SK-N-MC (cell line): ENCODE data around the gene PRR20G.

Experiments used
- EZH2 ChIP-seq: fragments of 200-600 bp; sonication (generic); IDR thresholded peaks from one replicate; pipeline ENCODE4 v1.6.1; 2017; ENCODE audit warnings: antibody characterized with exemption
- FOXP2 ChIP-seq: optimal IDR thresholded peaks from 2 replicates; pipeline ENCODE3; 2011; ENCODE audit warnings: mild to moderate bottlenecking, moderate library complexity; ENCODE audit not compliant: insufficient read depth; ENCODE audit errors: extremely low read length, control extremely low read depth
- POLR2AphosphoS5 ChIP-seq: IDR thresholded peaks from 2 replicates; pipeline ENCODE4 v1.6.1; 2012; ENCODE audit warnings: mild to moderate bottlenecking, low read depth, low read length, borderline replicate concordance

DNA sequence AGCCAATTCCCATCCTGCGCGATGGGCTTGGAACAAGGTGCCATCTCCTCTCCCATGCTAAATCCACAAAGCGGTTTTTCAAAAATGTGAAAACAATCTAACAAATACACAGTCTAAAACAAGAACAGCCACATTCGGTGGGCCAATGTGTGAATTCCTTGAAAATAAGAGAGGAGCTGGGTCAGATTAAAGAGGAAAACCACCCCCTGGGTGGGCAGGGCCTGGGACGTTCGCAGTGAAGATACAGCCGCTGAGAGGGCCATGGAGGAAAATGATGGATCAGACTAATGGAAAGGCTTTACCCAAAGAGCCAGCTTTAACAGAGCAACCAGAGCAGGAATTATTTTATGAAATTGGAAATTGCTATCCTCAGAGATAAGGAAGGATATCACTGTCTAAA, 27.4 kb downstream of the PRR20G start:
- TF ChIP-seq POLR2AphosphoS5 (no peak), EZH2 (no peak), FOXP2 (no peak)
